Neural progenitor cell (in vitro differentiated cells): Measurements from ENCODE around the gene HDAC7. TPM values are rescaled to one million over a fixed set of nuclear protein-coding genes. Genes with fewer than 3 reads are reported as not detected.
"Not testable (repeated sequence)": the region's sequence is repeated elsewhere in the genome, so short reads cannot be mapped to it uniquely, and the experiment has no call there.

Source experiments
- DNase-seq: peaks from one replicate; pipeline ENCODE4 v3.0.0-alpha.2; 2016; ENCODE audit warnings: low spot score
- H2AFZ ChIP-seq: fragments of 200-600 bp; sonication (generic); replicated peaks from 2 replicates; pipeline ENCODE4 v1.6.1; 2016; ENCODE audit warnings: antibody characterized with exemption
- H3F3A ChIP-seq: fragments of 200-600 bp; sonication (generic); 2 replicates; pipeline ENCODE4 v1.6.1; 2016; ENCODE audit warnings: antibody characterized with exemption, low read depth
- H3K27ac ChIP-seq: fragments of 200-600 bp; sonication (generic); 2 replicates; pipeline ENCODE4 v1.5.1; 2016; ENCODE audit warnings: mild to moderate bottlenecking
- H3K27me3 ChIP-seq: fragments of 200-600 bp; sonication (generic); 2 replicates; pipeline ENCODE4 v1.6.1; 2016; ENCODE audit warnings: mild to moderate bottlenecking, moderate library complexity
- H3K36me3 ChIP-seq: fragments of 200-600 bp; sonication (generic); 2 replicates; pipeline ENCODE4 v1.5.1; 2016
- H3K4me1 ChIP-seq: fragments of 200-600 bp; sonication (generic); 2 replicates; pipeline ENCODE4 v1.6.1; 2016; ENCODE audit warnings: mixed run types
- H3K4me2 ChIP-seq: fragments of 200-600 bp; sonication (generic); 2 replicates; pipeline ENCODE4 v1.6.1; 2016
- H3K4me3 ChIP-seq: fragments of 200-600 bp; sonication (generic); 2 replicates; pipeline ENCODE4 v1.5.1; 2016
- H3K79me2 ChIP-seq: fragments of 200-600 bp; sonication (generic); 2 replicates; pipeline ENCODE4 v1.6.1; 2016; ENCODE audit warnings: low read depth
- H3K9ac ChIP-seq: fragments of 200-600 bp; sonication (generic); 2 replicates; pipeline ENCODE4 v1.6.1; 2016
- H3K9me3 ChIP-seq: fragments of 200-600 bp; sonication (generic); 2 replicates; pipeline ENCODE4 v1.5.1; 2016; ENCODE audit warnings: low read depth
- H4K20me1 ChIP-seq: fragments of 200-600 bp; sonication (generic); 2 replicates; pipeline ENCODE4 v1.6.1; 2016; ENCODE audit warnings: low read depth
- H3K27ac Mint-ChIP-seq: 3 replicates; pipeline ENCODE4 v1.8.0; 2021; ENCODE audit warnings: mixed read lengths
- H3K27me3 Mint-ChIP-seq: 2 replicates; pipeline ENCODE4 v1.8.0; 2022; ENCODE audit warnings: low read depth, mild to moderate bottlenecking, inconsistent platforms, moderate library complexity, mixed read lengths; ENCODE audit not compliant: insufficient read depth
- H3K36me3 Mint-ChIP-seq: 3 replicates; pipeline ENCODE4 v1.8.0; 2021; ENCODE audit warnings: mixed read lengths
- H3K4me1 Mint-ChIP-seq: 3 replicates; pipeline ENCODE4 v1.8.0; 2021; ENCODE audit warnings: mixed read lengths
- H3K4me3 Mint-ChIP-seq: 3 replicates; pipeline ENCODE4 v1.8.0; 2021; ENCODE audit warnings: mild to moderate bottlenecking, moderate library complexity, mixed read lengths
- H3K9me3 Mint-ChIP-seq: 3 replicates; pipeline ENCODE4 v1.8.0; 2020; ENCODE audit warnings: mixed read lengths
- CTCF ChIP-seq: fragments of 200-600 bp; sonication (generic); IDR thresholded peaks from 2 replicates; pipeline ENCODE4 v1.5.1; 2017; ENCODE audit warnings: antibody characterized with exemption, mild to moderate bottlenecking
- EZH2 ChIP-seq: fragments of 200-600 bp; sonication (generic); IDR thresholded peaks from 2 replicates; pipeline ENCODE4 v1.6.1; 2017; ENCODE audit warnings: antibody characterized with exemption, mild to moderate bottlenecking, moderate library complexity
- EZH2phosphoT487 ChIP-seq: fragments of 200-600 bp; sonication (generic); IDR thresholded peaks from 2 replicates; pipeline ENCODE4 v1.6.1; 2017; ENCODE audit warnings: antibody characterized with exemption
- total RNA-seq: library from RNA; depleted of rRNA; stranded (reverse); fragments of >200 nt; gene quantifications from 2 replicates; pipeline ENCODE4 v1.2.3, GENCODE V29; 2015; ENCODE audit warnings: low replicate concordance

Gene HDAC7
- total RNA-seq, 1 donor from 2014 or later, result 7.2 TPM

- no peak overlapping the region for H3K27ac Mint-ChIP-seq
- H3K4me1 Mint-ChIP-seq, result peaks cover 3% of the 10 kb centered on the region
- peaks cover 5% of the 10 kb centered on the region for H3K27me3 Mint-ChIP-seq
- Histone ChIP-seq H3K79me2 (no peaks in the 10 kb centered on the region), H2AFZ (no peak overlapping the region), H3K4me1 (no peaks in the 10 kb centered on the region), H3K9ac (no peak overlapping the region), H3K4me2 (no peak overlapping the region), H3K4me3 (no peak overlapping the region), H4K20me1 (no peaks in the 10 kb centered on the region), H3K27me3 (no peaks in the 10 kb centered on the region), H3K36me3 (no peaks in the 10 kb centered on the region), H3K27ac (no peak overlapping the region), H3F3A (no peaks in the 10 kb centered on the region), H3K9me3 (no peaks in the 10 kb centered on the region)
- no peak overlapping the region for H3K4me3 Mint-ChIP-seq
- H3K9me3 Mint-ChIP-seq, result no peaks in the 10 kb centered on the region
- DNase-seq, result no peak
- no peaks in the 10 kb centered on the region for H3K36me3 Mint-ChIP-seq
- no peak for TF ChIP-seq CTCF
- TF ChIP-seq EZH2phosphoT487, result no peak
- TF ChIP-seq EZH2, result no peak
Observed at GRCh38 chr12:47844264-47845019, 24.7 kb upstream of the HDAC7 start.

GRCh38 chr12:47843226-47843980 is 23.7 kb upstream of the HDAC7 start:
- no peaks in the 10 kb centered on the region for H3K4me1 ChIP-seq
- peaks cover 7% of the 10 kb centered on the region for H3K27me3 Mint-ChIP-seq
- no peak overlapping the region for H3K4me2 ChIP-seq
- TF ChIP-seq CTCF, result no peak
- no peaks in the 10 kb centered on the region for H3F3A ChIP-seq
- H3K79me2 ChIP-seq, result no peaks in the 10 kb centered on the region
- H2AFZ ChIP-seq, result no peak overlapping the region
- H3K9me3 Mint-ChIP-seq, result no peaks in the 10 kb centered on the region
- no peaks in the 10 kb centered on the region for H4K20me1 ChIP-seq
- H3K9me3 ChIP-seq, result no peaks in the 10 kb centered on the region
- H3K4me3 Mint-ChIP-seq, result peak overlapping the region; percentile 12
- no peak overlapping the region for H3K9ac ChIP-seq
- peaks cover 4% of the 10 kb centered on the region for H3K4me1 Mint-ChIP-seq
- H3K27ac ChIP-seq, result no peak overlapping the region
- no peaks in the 10 kb centered on the region for H3K27me3 ChIP-seq
- H3K4me3 ChIP-seq, result no peak overlapping the region
- DNase-seq, result peak; percentile 34
- H3K27ac Mint-ChIP-seq, result no peak overlapping the region
- H3K36me3 ChIP-seq, result no peaks in the 10 kb centered on the region
- H3K36me3 Mint-ChIP-seq, result no peaks in the 10 kb centered on the region

GRCh38 chr12:47842543-47842942 is 22.8 kb upstream of the HDAC7 start:
- not testable (repeated sequence) for H3K36me3 ChIP-seq, H3K79me2 ChIP-seq, H3K36me3 Mint-ChIP-seq, H3K27ac Mint-ChIP-seq, H3K4me1 ChIP-seq, H3K9me3 ChIP-seq, H3K27me3 ChIP-seq, DNase-seq, H3K4me3 Mint-ChIP-seq, H3F3A ChIP-seq, H2AFZ ChIP-seq, H3K27ac ChIP-seq, H3K4me2 ChIP-seq, H3K9ac ChIP-seq, H3K9me3 Mint-ChIP-seq, H4K20me1 ChIP-seq, H3K4me3 ChIP-seq
- Mint-ChIP-seq H3K4me1 (peaks cover 11% of the 10 kb centered on the region), H3K27me3 (peaks cover 12% of the 10 kb centered on the region)

GRCh38 chr12:47841910-47842309 is 22.2 kb upstream of the HDAC7 start:
- Histone ChIP-seq H3K36me3 (no peaks in the 10 kb centered on the region), H3K4me3 (no peak overlapping the region), H3K27me3 (no peaks in the 10 kb centered on the region), H3K79me2 (no peaks in the 10 kb centered on the region), H3F3A (no peaks in the 10 kb centered on the region), H3K9ac (no peak overlapping the region), H3K27ac (no peak overlapping the region), H4K20me1 (no peaks in the 10 kb centered on the region), H2AFZ (no peak overlapping the region), H3K4me2 (no peak overlapping the region), H3K4me1 (no peaks in the 10 kb centered on the region), H3K9me3 (no peaks in the 10 kb centered on the region)
- H3K27me3 Mint-ChIP-seq, result peaks cover 12% of the 10 kb centered on the region
- H3K9me3 Mint-ChIP-seq, result no peaks in the 10 kb centered on the region
- H3K4me3 Mint-ChIP-seq, result no peak overlapping the region
- DNase-seq, result no peak
- no peak for TF ChIP-seq EZH2
- TF ChIP-seq EZH2phosphoT487, result no peak
- TF ChIP-seq CTCF, result no peak
- H3K27ac Mint-ChIP-seq, result peak overlapping the region; percentile 63
- H3K4me1 Mint-ChIP-seq, result peaks cover 16% of the 10 kb centered on the region
- no peaks in the 10 kb centered on the region for H3K36me3 Mint-ChIP-seq
